Measurements from ENCODE around the gene ZNF20. TPM values are rescaled to one million over a fixed set of nuclear protein-coding genes. Genes with fewer than 3 reads are reported as not detected.

Gene ZNF20
- total RNA-seq: 1 to 10 TPM; 2.2 to 8.0 (median 2.6) TPM
- polyA plus RNA-seq: 1 to 10 TPM; 3.2 to 9.9 (median 9.6) TPM

DNA sequence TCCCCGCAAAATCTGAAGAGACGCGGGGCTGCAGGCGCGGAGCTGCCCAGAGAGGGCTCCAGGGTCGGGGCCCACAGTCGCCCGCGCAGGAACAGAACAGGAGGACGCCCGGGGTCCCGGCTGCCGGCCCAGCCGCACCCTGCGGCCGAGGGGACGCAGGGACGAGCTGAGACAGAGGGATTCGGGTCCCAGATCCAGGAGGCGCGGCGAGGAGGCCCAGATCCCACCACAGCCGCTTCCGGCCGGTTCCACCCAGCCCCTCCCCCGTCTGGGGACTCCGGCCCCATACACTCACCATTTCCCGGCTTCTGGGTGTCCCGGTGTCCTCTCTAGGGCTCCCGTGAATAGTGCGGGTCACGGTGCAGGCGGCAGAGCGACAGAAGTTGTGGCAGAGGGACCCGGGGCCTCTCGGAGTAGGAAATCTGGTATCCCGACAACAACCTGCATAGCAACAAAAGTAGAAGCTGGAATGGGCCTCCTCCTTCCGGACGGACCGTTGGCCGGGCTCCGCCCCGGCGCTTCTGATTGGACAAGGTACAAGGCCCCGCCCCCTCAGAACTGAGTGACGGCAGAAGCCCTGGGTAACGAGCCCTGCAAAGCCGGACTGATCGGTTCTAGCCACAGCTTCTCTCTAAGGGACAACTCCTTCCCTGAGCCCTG, at the start of gene ZNF20:
Gene ZNF20, minus strand, starts transcription at position 466 of the 660 bp plus-strand sequence. Its CDS starts 168 bp downstream, at position 298.
- Histone ChIP-seq H3K9me3 (peaks cover 0 to 1% (median 0%) of the 10 kb centered on the region in 4 donors), H3K4me1 (peaks cover 0 to 24% (median 18%) of the 10 kb centered on the region in 4 donors), H3K27ac (peak within 1 kb of the TSS; percentile 82 to 90 (median 88)), H3K36me3 (peaks cover 0 to 30% (median 11%) of the 10 kb centered on the region in 4 donors), H3K4me3 (peak within 1 kb of the TSS; percentile 74 to 90 (median 81)), H3K27me3 (no peaks in the 10 kb centered on the region)
- intact Hi-C loops (cut with DNase I): loop anchor here (2.0 kb wide), 3 partner anchors 175 to 259 kb away; partner anchors contain the start of genes ZNF700 and ZNF763
- TF ChIP-seq EP300 (IDR thresholded peaks at IDR 0.05) (no peak), POLR2A (IDR thresholded peaks at IDR 0.05) (peak in 1 of 2 donors; percentile 55), POLR2AphosphoS5 (IDR thresholded peaks at IDR 0.05) (peak in 3 of 4 donors; percentile 44 to 72 (median 50))
- TF ChIP-seq, protein P1, sequence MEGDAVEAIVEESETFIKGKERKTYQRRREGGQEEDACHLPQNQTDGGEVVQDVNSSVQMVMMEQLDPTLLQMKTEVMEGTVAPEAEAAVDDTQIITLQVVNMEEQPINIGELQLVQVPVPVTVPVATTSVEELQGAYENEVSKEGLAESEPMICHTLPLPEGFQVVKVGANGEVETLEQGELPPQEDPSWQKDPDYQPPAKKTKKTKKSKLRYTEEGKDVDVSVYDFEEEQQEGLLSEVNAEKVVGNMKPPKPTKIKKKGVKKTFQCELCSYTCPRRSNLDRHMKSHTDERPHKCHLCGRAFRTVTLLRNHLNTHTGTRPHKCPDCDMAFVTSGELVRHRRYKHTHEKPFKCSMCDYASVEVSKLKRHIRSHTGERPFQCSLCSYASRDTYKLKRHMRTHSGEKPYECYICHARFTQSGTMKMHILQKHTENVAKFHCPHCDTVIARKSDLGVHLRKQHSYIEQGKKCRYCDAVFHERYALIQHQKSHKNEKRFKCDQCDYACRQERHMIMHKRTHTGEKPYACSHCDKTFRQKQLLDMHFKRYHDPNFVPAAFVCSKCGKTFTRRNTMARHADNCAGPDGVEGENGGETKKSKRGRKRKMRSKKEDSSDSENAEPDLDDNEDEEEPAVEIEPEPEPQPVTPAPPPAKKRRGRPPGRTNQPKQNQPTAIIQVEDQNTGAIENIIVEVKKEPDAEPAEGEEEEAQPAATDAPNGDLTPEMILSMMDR (IDR thresholded peaks at IDR 0.05): no peak
- WGBS, 2 donors: 0% methylated on average over 49 of the region's 49 CpGs
- peak; percentile 97 for DNase-seq

DNA sequence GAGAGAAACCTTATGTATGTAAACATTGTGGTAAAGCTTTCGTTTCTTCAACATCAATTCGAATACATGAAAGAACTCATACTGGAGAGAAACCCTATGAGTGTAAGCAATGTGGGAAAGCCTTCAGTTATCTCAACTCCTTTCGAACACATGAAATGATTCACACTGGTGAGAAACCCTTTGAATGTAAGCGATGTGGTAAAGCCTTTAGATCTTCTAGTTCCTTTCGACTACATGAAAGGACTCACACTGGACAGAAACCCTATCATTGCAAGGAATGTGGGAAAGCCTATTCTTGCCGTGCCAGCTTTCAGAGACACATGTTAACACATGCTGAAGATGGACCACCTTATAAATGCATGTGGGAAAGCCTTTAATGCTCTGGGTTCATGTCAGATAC, 47.5 kb upstream of the ZNF20 start:
- no peak overlapping the region for H3K27ac ChIP-seq
- H3K4me3 ChIP-seq: no peak overlapping the region
- H3K36me3 ChIP-seq: peaks cover 19 to 66% (median 38%) of the 10 kb centered on the region in 4 donors
- WGBS, 2 donors: 97 to 98% methylated on average over 6 of the region's 6 CpGs
- no peaks in the 10 kb centered on the region for H3K4me1 ChIP-seq
- H3K27me3 ChIP-seq: no peaks in the 10 kb centered on the region
- no peak for TF ChIP-seq POLR2A (IDR thresholded peaks at IDR 0.05)
- TF ChIP-seq POLR2AphosphoS5 (IDR thresholded peaks at IDR 0.05): no peak
- no peak for DNase-seq
- intact Hi-C loops (cut with DNase I): no loop called here
- H3K9me3 ChIP-seq: peaks cover 12 to 53% (median 16%) of the 10 kb centered on the region in 4 donors

DNA sequence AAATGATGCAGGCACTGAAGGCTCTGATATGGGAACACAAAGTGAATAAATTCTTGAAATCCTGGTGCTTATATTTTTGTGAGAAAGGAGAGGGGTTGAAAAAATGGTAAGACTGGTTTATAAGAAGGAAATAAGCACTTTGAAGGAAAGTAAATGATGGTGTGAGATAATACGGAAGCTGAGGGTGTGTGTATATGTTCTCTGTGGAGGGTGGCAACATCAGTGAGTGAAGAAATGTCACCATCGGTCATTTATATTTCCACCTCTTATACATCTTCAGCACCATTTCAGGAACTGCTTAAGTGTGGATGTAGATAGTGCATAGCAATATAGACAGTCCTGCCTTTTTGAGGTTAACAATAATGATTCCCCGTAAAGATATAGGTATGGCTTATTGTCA, 40.2 kb upstream of the ZNF20 start:
- intact Hi-C loops (cut with DNase I): no loop called here
- H3K9me3 ChIP-seq: peaks cover 0 to 23% (median 1%) of the 10 kb centered on the region in 4 donors
- H3K36me3 ChIP-seq: peaks cover 0 to 8% (median 0%) of the 10 kb centered on the region in 4 donors
- no peak overlapping the region for H3K4me3 ChIP-seq
- DNase-seq: no peak
- no peaks in the 10 kb centered on the region for H3K27me3 ChIP-seq
- H3K27ac ChIP-seq: no peak overlapping the region
- TF ChIP-seq, protein P1 (IDR thresholded peaks at IDR 0.05): no peak
- TF ChIP-seq EP300 (IDR thresholded peaks at IDR 0.05) (no peak), POLR2AphosphoS5 (IDR thresholded peaks at IDR 0.05) (no peak), POLR2A (IDR thresholded peaks at IDR 0.05) (no peak)
- H3K4me1 ChIP-seq: no peaks in the 10 kb centered on the region
- 95 to 96% methylated on average over 3 of the region's 3 CpGs for WGBS, 2 donors

DNA sequence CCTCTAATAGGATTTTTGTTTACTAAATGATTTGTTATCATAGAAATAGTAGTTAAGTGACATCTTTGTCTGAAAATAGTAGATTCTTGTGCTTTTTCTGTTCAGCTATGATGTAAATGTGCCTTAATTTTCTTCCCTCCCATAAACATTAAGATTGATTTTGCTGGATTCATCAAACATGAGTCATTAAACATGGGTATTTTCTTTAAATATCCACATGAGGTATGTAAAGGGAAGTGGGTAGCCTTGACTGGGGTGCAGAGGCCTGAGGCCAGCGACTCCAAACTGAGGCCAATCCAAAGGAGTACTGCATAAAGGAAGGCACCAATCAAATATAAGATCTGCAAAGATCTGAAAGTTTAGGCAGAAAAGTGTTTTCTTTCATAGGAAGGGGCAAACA, 26.5 kb upstream of the ZNF20 start:
- no peak overlapping the region for H3K4me3 ChIP-seq
- H3K36me3 ChIP-seq: peaks cover 0 to 26% (median 2%) of the 10 kb centered on the region in 4 donors
- intact Hi-C loops (cut with DNase I): no loop called here
- H3K27me3 ChIP-seq: no peaks in the 10 kb centered on the region
- no peak for DNase-seq
- no peak overlapping the region for H3K27ac ChIP-seq
- TF ChIP-seq, protein P1 (IDR thresholded peaks at IDR 0.05): no peak
- no peak for TF ChIP-seq POLR2AphosphoS5 (IDR thresholded peaks at IDR 0.05)
- no peaks in the 10 kb centered on the region for H3K9me3 ChIP-seq
- WGBS, 2 donors: 82 to 90% methylated on average over 1 of the region's 1 CpG
- peaks cover 0 to 41% (median 32%) of the 10 kb centered on the region in 4 donors for H3K4me1 ChIP-seq

DNA sequence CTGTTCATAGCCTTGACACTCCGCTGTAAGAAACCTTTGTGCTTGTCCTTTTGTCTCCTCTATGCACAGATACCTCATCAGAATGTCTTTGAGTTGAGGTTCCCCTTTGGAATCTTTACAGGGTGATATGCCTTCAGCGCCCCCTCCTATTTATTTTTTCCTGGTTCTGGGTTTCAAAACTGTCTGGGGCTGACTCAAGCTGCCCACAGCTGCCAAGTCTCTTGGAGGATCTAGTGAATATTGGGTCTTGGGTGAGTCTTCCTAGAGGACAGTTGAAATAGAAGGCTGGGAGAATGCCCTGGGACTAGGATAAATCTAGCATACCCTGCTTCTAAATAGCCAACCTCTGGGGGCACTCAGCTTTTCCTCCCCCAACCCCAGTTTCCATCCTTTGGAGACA, 23.7 kb upstream of the ZNF20 start:
- DNase-seq: no peak
- peak overlapping the region; percentile 90 to 99 (median 95) for H3K4me3 ChIP-seq
- 6 to 18% methylated on average over 2 of the region's 2 CpGs for WGBS, 2 donors
- H3K9me3 ChIP-seq: no peaks in the 10 kb centered on the region
- no peaks in the 10 kb centered on the region for H3K27me3 ChIP-seq
- H3K36me3 ChIP-seq: peaks cover 0 to 8% (median 2%) of the 10 kb centered on the region in 4 donors
- intact Hi-C loops (cut with DNase I): no loop called here
- TF ChIP-seq, protein P1 (IDR thresholded peaks at IDR 0.05): no peak
- TF ChIP-seq POLR2AphosphoS5 (IDR thresholded peaks at IDR 0.05): no peak
- no peak for TF ChIP-seq EP300 (IDR thresholded peaks at IDR 0.05)
- TF ChIP-seq POLR2A (IDR thresholded peaks at IDR 0.05): no peak
- peak overlapping the region; percentile 96 to 99 (median 98) for H3K27ac ChIP-seq
- H3K4me1 ChIP-seq: peaks cover 0 to 41% (median 30%) of the 10 kb centered on the region in 4 donors

Measured in sigmoid colon (tissue), 7 donors.